Measurements from ENCODE around the gene NEK6. TPM values are rescaled to one million over a fixed set of nuclear protein-coding genes. Genes with fewer than 3 reads are reported as not detected.
A peak's percentile ranks its signal among the peaks of the same experiment; 100 is the strongest.

Gene NEK6
- total and polyA plus RNA-seq, 9 of the 15 experiments (the other 6 are each of a cell fraction or from before 2014, with no cell fraction given): 3.1 to 19.0 (median 8.4) TPM

GRCh38 chr9:124214116-124214515 is 43.6 kb upstream of the NEK6 start:
- ChIA-PET POLR2A (no interaction called here), CTCF (ENCODE audit: low intra/inter-chr PET ratio) (interaction anchor here (0.5 kb wide), 1 partner anchor 22 kb away, joined by 8 read pairs; no protein-coding TSS in a partner anchor)
- no peak for DNase-seq (ENCODE audit: extremely low read depth in 1 of 4, low spot score in 3 of 4)
- peak; percentile 70 for TF ChIP-seq SPI1 (IDR thresholded peaks at IDR 0.05; ENCODE audit: borderline replicate concordance, low read depth, low read length)
- no peak for TF ChIP-seq ZBTB12 (CRISPR knock-in tag; IDR thresholded peaks at IDR 0.05)
- TF ChIP-seq EGR1 (conservative IDR thresholded peaks at IDR 0.05): no peak
- no peak overlapping the region for H3K4me3 ChIP-seq
- H3K36me3 ChIP-seq (ENCODE audit: control insufficient read depth, insufficient read depth, low read length): no peaks in the 10 kb centered on the region
- H4K20me1 ChIP-seq (replicated peaks; ENCODE audit: control insufficient read depth, insufficient read depth, low read length): no peaks in the 10 kb centered on the region
- intact Hi-C loops (cut with micrococcal nuclease): no loop called here
- H3K79me2 ChIP-seq (ENCODE audit: control insufficient read depth, insufficient read depth, low read length): no peaks in the 10 kb centered on the region
- H3K9me1 ChIP-seq (ENCODE audit: control insufficient read depth, insufficient read depth, low read length): no peaks in the 10 kb centered on the region
- H3K9me3 ChIP-seq (replicated peaks; ENCODE audit: control insufficient read depth, insufficient read depth, low read depth, low read length): no peaks in the 10 kb centered on the region
- H3K27ac ChIP-seq (ENCODE audit: extremely low read depth, low read depth, low read length): no peak overlapping the region
- no peak overlapping the region for H3K4me2 ChIP-seq (ENCODE audit: insufficient read depth, low read length)
- H2AFZ ChIP-seq (ENCODE audit: low read depth, low read length): no peak overlapping the region
- peaks cover 0 to 13% of the 10 kb centered on the region in 2 experiments; a peak in 3 of 5 replicates for H3K27me3 ChIP-seq (ENCODE audit: control insufficient read depth in 2 of 2, insufficient read depth in 2 of 2, low read length in 2 of 2)
- no TSS peak for BruUV-seq (replicated peaks)
- 39% methylated on average over 8 of the region's 8 CpGs for WGBS (ENCODE audit: insufficient coverage, low coverage, missing lambda C conversion rate)
- FAIRE-seq: no peak
- in situ Hi-C loops (cut with MboI): no loop called here
- ATAC-seq: no peak
- no peak overlapping the region for H3K9ac ChIP-seq (ENCODE audit: insufficient read depth in 1 of 2, low read depth in 2 of 2, low read length in 2 of 2)
- peaks cover 4 to 23% of the 10 kb centered on the region in 2 experiments; a peak in 4 of 5 replicates for H3K4me1 ChIP-seq (replicated peaks in 1 of 2; ENCODE audit: control insufficient read depth in 2 of 2, insufficient read depth in 2 of 2, low read length in 2 of 2)

Data from K562 (cell line).